Parathyroid adenoma (tissue), 2 donors: ENCODE measurements around the gene FAM47E.
A peak's percentile ranks its signal among the peaks of the same experiment; 100 is the strongest.

Source experiments
- H2AFZ ChIP-seq: fragments of 300-600 bp; sonication (generic); one replicate; pipeline ENCODE4 v1.7.0; 2017; ENCODE audit warnings: antibody characterized with exemption, mild to moderate bottlenecking
- H3K27ac ChIP-seq: fragments of 300-600 bp; sonication (generic); one replicate; pipeline ENCODE4 v1.7.0; 2017
- H3K27me3 ChIP-seq: fragments of 300-600 bp; sonication (generic); one replicate; pipeline ENCODE4 v1.7.0; 2017; ENCODE audit warnings: low read length; ENCODE audit not compliant: control insufficient read depth, insufficient read depth
- H3K36me3 ChIP-seq: fragments of 300-600 bp; sonication (generic); one replicate; pipeline ENCODE4 v1.7.0; 2017; ENCODE audit warnings: low read length; ENCODE audit not compliant: control insufficient read depth, insufficient read depth
- H3K4me1 ChIP-seq: fragments of 300-600 bp; sonication (generic); one replicate; pipeline ENCODE4 v1.7.0; 2017; ENCODE audit warnings: control low read depth
- H3K4me2 ChIP-seq: fragments of 300-600 bp; sonication (generic); one replicate; pipeline ENCODE4 v1.7.0; 2017; ENCODE audit warnings: low read length
- H3K4me3 ChIP-seq: fragments of 300-600 bp; sonication (generic); one replicate; pipeline ENCODE4 v1.7.0; 2017; ENCODE audit warnings: low read depth, low read length
- H3K79me2 ChIP-seq: fragments of 300-600 bp; sonication (generic); one replicate; pipeline ENCODE4 v1.7.0; 2017; ENCODE audit warnings: control low read depth
- H3K9ac ChIP-seq: fragments of 300-600 bp; sonication (generic); one replicate; pipeline ENCODE4 v1.7.0; 2017; ENCODE audit warnings: mild to moderate bottlenecking
- H3K9me3 ChIP-seq: fragments of 300-600 bp; sonication (generic); one replicate; pipeline ENCODE4 v1.7.0; 2017; ENCODE audit warnings: low read length; ENCODE audit not compliant: control insufficient read depth
- TF ChIP-seq, protein P1 (sequence below): fragments of 300-600 bp; sonication (generic); IDR thresholded peaks from one replicate; pipeline ENCODE4 v1.7.0; 2017; ENCODE audit warnings: antibody characterized with exemption, mild to moderate bottlenecking
- donor health status: primary hyperparathyroidism.

Gene FAM47E, protein sequence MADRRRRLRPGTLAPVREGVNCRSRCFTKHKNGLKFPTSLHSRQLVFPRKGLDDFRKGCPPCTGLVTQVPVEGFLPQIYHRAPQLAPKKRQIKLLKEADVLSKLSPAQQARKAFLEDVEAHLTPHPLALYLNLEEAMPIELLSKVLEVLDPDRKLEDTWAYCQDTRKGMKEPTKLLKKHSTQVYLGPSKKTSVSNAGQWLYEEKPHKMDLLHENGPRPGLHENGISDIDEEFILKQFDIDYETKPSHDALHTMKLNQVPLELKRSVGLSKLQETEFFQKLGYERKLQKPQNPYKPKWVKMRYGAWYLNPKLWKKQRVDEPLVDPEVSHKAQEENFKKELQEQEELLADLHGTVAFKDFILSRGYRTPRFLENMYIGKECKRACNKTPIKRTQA

DNA sequence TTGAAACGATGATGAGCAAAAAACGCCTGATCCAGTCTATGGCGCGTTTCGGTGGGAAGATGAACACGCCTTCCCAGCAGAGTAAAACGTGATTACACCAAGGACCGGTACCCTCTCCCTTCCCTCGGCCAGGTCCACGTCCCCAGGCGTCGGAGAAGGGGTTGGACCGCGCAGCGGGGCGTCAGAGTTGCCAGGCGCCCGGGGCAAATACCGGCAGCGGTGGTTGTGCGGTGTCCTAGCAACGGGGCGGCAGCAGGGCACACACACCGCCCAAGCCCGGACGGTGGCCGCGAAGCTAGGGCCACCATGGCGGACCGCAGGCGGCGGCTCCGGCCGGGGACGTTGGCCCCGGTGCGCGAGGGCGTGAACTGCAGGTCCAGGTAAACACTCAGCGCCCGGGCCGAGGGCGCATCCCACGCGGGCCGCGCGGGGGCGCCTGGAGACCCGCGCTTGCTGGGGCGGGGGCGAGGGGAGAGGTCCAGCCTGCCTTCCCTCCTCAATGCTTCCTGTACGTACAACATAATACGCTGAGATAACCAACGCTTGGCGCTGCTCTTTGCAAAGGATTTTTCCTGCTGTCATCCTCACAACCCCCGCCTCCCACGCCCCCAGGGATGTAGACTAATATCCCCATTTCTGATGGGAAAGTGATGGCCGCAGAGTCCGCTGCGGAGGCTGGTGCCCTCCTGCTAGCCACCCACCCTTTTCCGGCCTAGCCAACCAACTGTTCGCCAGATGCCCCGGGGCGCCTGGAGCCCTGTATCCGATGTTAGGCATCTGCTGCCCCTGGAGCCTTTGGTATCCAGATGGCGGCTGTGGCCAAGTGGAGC is at the start of gene FAM47E:
FAM47E (plus strand) TSS at position 281 of the 830 bp plus-strand sequence; CDS start at position 307, 26 bp downstream.
- Histone ChIP-seq H3K4me1 (peaks cover 3% of the 10 kb centered on the region), H3K4me3 (peak within 1 kb of the TSS; percentile 93), H3K4me2 (peak within 1 kb of the TSS; percentile 86), H3K79me2 (no peaks in the 10 kb centered on the region), H3K36me3 (no peaks in the 10 kb centered on the region), H3K9ac (peak within 1 kb of the TSS; percentile 19), H2AFZ (peak within 1 kb of the TSS; percentile 85), H3K27ac (peak within 1 kb of the TSS; percentile 72), H3K9me3 (no peaks in the 10 kb centered on the region), H3K27me3 (no peaks in the 10 kb centered on the region)
- TF ChIP-seq, protein P1, sequence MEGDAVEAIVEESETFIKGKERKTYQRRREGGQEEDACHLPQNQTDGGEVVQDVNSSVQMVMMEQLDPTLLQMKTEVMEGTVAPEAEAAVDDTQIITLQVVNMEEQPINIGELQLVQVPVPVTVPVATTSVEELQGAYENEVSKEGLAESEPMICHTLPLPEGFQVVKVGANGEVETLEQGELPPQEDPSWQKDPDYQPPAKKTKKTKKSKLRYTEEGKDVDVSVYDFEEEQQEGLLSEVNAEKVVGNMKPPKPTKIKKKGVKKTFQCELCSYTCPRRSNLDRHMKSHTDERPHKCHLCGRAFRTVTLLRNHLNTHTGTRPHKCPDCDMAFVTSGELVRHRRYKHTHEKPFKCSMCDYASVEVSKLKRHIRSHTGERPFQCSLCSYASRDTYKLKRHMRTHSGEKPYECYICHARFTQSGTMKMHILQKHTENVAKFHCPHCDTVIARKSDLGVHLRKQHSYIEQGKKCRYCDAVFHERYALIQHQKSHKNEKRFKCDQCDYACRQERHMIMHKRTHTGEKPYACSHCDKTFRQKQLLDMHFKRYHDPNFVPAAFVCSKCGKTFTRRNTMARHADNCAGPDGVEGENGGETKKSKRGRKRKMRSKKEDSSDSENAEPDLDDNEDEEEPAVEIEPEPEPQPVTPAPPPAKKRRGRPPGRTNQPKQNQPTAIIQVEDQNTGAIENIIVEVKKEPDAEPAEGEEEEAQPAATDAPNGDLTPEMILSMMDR, result peak; percentile 50

- Histone ChIP-seq H3K4me2 (no peak overlapping the region), H3K36me3 (no peaks in the 10 kb centered on the region), H2AFZ (no peak overlapping the region), H3K27ac (no peak overlapping the region), H3K4me1 (no peaks in the 10 kb centered on the region), H3K9me3 (no peaks in the 10 kb centered on the region), H3K9ac (no peak overlapping the region), H3K79me2 (peaks cover 38% of the 10 kb centered on the region), H3K4me3 (no peak overlapping the region), H3K27me3 (no peaks in the 10 kb centered on the region)
- TF ChIP-seq, protein P1, result no peak
These were observed 48.0 kb upstream of the FAM47E start for GRCh38 chr4:76203541-76203940.

GRCh38 chr4:76204936-76205335 is 46.6 kb upstream of the FAM47E start:
- TF ChIP-seq, protein P1, result no peak
- H2AFZ ChIP-seq, result no peak overlapping the region
- H3K9ac ChIP-seq, result no peak overlapping the region
- H3K9me3 ChIP-seq, result no peaks in the 10 kb centered on the region
- H3K79me2 ChIP-seq, result peaks cover 43% of the 10 kb centered on the region
- no peak overlapping the region for H3K4me2 ChIP-seq
- no peak overlapping the region for H3K27ac ChIP-seq
- no peaks in the 10 kb centered on the region for H3K27me3 ChIP-seq
- peaks cover 2% of the 10 kb centered on the region for H3K4me1 ChIP-seq
- no peak overlapping the region for H3K4me3 ChIP-seq
- H3K36me3 ChIP-seq, result no peaks in the 10 kb centered on the region

DNA sequence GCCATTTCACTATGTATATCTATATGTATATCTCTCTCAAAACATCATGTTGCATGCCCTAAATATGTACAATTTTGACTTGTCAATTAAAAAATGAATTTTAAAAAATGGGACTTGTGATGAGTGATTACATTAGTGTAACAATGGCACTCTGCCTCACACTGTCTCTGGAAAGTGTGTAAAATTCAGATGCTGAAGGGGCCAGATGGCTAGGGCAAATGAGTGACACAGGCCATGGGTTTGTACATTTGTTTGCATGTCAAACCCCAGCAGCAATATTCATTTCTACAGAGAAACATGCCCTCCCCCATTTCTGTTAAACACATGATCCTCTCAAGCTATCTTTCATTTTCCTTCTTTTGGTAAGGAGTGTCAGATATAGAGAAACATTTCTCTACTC is 46.0 kb upstream of the FAM47E start:
- Histone ChIP-seq H3K4me2 (no peak overlapping the region), H3K27ac (no peak overlapping the region), H3K4me1 (peaks cover 2% of the 10 kb centered on the region), H3K4me3 (no peak overlapping the region), H3K9ac (no peak overlapping the region), H3K36me3 (no peaks in the 10 kb centered on the region), H3K79me2 (peaks cover 46% of the 10 kb centered on the region), H3K9me3 (no peaks in the 10 kb centered on the region), H3K27me3 (no peaks in the 10 kb centered on the region), H2AFZ (no peak overlapping the region)
- TF ChIP-seq, protein P1, result no peak
